ENCODE data around the gene USP40. TPM values are rescaled to one million over a fixed set of nuclear protein-coding genes. Genes with fewer than 3 reads are reported as not detected.

The USP40 gene
- polyA plus RNA-seq, 2 of the 4 experiments (the other 2 are of a cell fraction), result 22.9 to 57.0 TPM

DNA sequence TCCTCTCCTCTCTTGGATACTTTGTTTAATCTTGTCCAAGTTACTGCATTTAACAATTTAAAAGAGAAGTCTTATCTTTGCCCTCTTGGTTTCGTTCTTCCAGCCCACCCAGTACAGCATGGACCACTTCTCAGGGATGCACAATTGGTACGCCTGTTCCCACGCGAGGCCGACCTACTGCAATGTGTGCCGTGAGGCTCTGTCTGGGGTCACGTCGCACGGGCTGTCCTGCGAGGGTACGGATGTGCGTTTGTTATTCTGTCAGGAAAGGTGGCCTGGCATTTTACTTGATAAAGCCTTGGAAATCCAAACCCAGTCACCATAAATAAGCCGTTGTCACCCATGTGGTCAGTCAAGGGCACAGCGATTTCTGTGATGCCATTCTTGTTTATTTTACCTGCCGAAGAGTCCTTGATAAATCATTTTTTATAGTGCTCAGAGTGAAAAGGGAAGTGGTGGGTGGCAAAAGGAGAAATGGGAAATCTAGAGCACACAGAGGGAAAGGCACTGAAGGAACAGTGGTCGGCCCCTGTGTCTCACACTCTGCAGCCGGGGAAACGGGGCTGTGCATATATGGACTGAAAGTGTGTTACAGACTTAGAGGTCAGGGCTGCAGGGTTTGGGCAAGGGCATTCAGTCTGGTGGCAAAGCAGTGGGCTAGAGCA, 131.8 kb downstream of the USP40 start:
- FAIRE-seq, result no peak
- no peak for DNase-seq (ENCODE audit: low read depth in 1 of 2, low spot score in 1 of 2)
- ChIA-PET POLR2A (interaction anchor here (1.1 to 1.3 kb wide), 2 partner anchors 16 to 398 kb away, joined by 4 read pairs; no protein-coding TSS in a partner anchor), CTCF (interaction anchor here (0.6 to 23.2 kb wide), 8 partner anchors 9 to 598 kb away, joined by 3 to 356 read pairs (median 6); no protein-coding TSS in a partner anchor)
- peaks cover 29% of the 10 kb centered on the region for H3K4me1 ChIP-seq
- TF ChIP-seq KDM5A (IDR thresholded peaks at IDR 0.05) (no peak), ZSCAN20 (CRISPR knock-in tag; IDR thresholded peaks at IDR 0.05) (no peak), ATOH8 (CRISPR knock-in tag; IDR thresholded peaks at IDR 0.05; ENCODE audit: low read depth) (no peak), MYC (IDR thresholded peaks at IDR 0.05; ENCODE audit: borderline replicate concordance, low read length) (no peak), ESRRA (IDR thresholded peaks at IDR 0.05; ENCODE audit: borderline replicate concordance, low read length) (no peak), CHD2 (IDR thresholded peaks at IDR 0.05; ENCODE audit: low read length, partially characterized antibody) (no peak), TP53 (CRISPR knock-in tag; IDR thresholded peaks at IDR 0.05) (no peak), CHD4 (IDR thresholded peaks at IDR 0.05; ENCODE audit: borderline replicate concordance) (no peak), NFE2L2 (conservative IDR thresholded peaks at IDR 0.05; ENCODE audit: low read length) (no peak), RAD21 (conservative IDR thresholded peaks at IDR 0.05 in 1 of 2, IDR thresholded peaks at IDR 0.05 in 1 of 2) (no peak), PHF8 (IDR thresholded peaks at IDR 0.05; ENCODE audit: borderline replicate concordance, low read depth) (no peak), RFX5 (IDR thresholded peaks at IDR 0.05) (no peak)
- H3K4me3 ChIP-seq, result no peak overlapping the region
- H3K27ac ChIP-seq, result peak overlapping the region in 1 of 2 experiments; percentile 67; a peak in 4 of 6 replicates
- H3K9me3 ChIP-seq, result no peaks in the 10 kb centered on the region
- no peak overlapping the region for H3K4me2 ChIP-seq
- WGBS (ENCODE audit: missing lambda C conversion rate), result 91% methylated on average over 18 of the region's 18 CpGs
- ATAC-seq, result 0 out of 6 replicates have a peak, but pooled peaks of 1 of the 2 experiments have one; percentile 6

GRCh38 chr2:233433794-233434193, 132.8 kb downstream of the USP40 start:
- ChIA-PET POLR2A (no interaction called here), CTCF (interaction anchor here (1.1 to 23.2 kb wide), 4 partner anchors 10 to 399 kb away, joined by 4 to 356 read pairs (median 180); no protein-coding TSS in a partner anchor)
- TF ChIP-seq POLR2AphosphoS2 (conservative IDR thresholded peaks at IDR 0.05; ENCODE audit: low read length) (peak; percentile 3; the same call in 1 of the 2 replicates), CHD2 (IDR thresholded peaks at IDR 0.05; ENCODE audit: low read length, partially characterized antibody) (no peak)
- no peak for ATAC-seq
- no peak for FAIRE-seq
- no peaks in the 10 kb centered on the region for H3K9me3 ChIP-seq
- 95% methylated on average over 1 of the region's 1 CpG for WGBS (ENCODE audit: missing lambda C conversion rate)
- no peak overlapping the region for H3K4me3 ChIP-seq
- no peak overlapping the region for H3K4me2 ChIP-seq
- no peak for DNase-seq (ENCODE audit: low read depth in 1 of 2, low spot score in 1 of 2)
- H3K4me1 ChIP-seq, result peaks cover 39% of the 10 kb centered on the region
- peak overlapping the region; percentile 2 to 67; a peak in 2 of 6 replicates for H3K27ac ChIP-seq

- POLR2A ChIA-PET, result no interaction called here
- CTCF ChIA-PET, result interaction anchor here (1.8 to 23.2 kb wide), 3 partner anchors 10 to 399 kb away, joined by 4 to 356 read pairs (median 356); no protein-coding TSS in a partner anchor
- no peak overlapping the region for H3K4me2 ChIP-seq
- H3K27ac ChIP-seq, result peak overlapping the region; percentile 2 to 5; a peak in 1 of 6 replicates
- no peak for ATAC-seq
- peaks cover 47% of the 10 kb centered on the region for H3K4me1 ChIP-seq
- no peak overlapping the region for H3K4me3 ChIP-seq
- H3K9me3 ChIP-seq, result no peaks in the 10 kb centered on the region
- 92% methylated on average over 2 of the region's 2 CpGs for WGBS (ENCODE audit: missing lambda C conversion rate)
- FAIRE-seq, result no peak
- peak; percentile 55; the same call in 1 of the 2 replicates for TF ChIP-seq POLR2AphosphoS2 (conservative IDR thresholded peaks at IDR 0.05; ENCODE audit: low read length)
- no peak for TF ChIP-seq KDM5A (IDR thresholded peaks at IDR 0.05)
- no peak for DNase-seq (ENCODE audit: low read depth in 1 of 2, low spot score in 1 of 2)
Observed at GRCh38 chr2:233433029-233433428, 133.6 kb downstream of the USP40 start.

GRCh38 chr2:233430651-233431050, 135.9 kb downstream of the USP40 start:
- WGBS (ENCODE audit: missing lambda C conversion rate), result 84% methylated on average over 1 of the region's 1 CpG
- Histone ChIP-seq H3K4me1 (peaks cover 71% of the 10 kb centered on the region), H3K4me3 (0 out of 3 replicates have a peak overlapping the region, but pooled peaks have one; percentile 5), H3K4me2 (peak overlapping the region; percentile 63), H3K27ac (peak overlapping the region; percentile 95 to 99), H3K9me3 (peaks cover 10% of the 10 kb centered on the region)
- ATAC-seq (no peak), FAIRE-seq (no peak), DNase-seq (ENCODE audit: low read depth in 1 of 2, low spot score in 1 of 2) (no peak)
- CTCF ChIA-PET, result interaction anchor here (1.2 to 23.2 kb wide), 6 partner anchors 10 to 402 kb away, joined by 3 to 356 read pairs (median 4); partner anchors contain the start of gene ATG16L1
- POLR2A ChIA-PET, result no interaction called here
- no peak for TF ChIP-seq ATOH8 (CRISPR knock-in tag; IDR thresholded peaks at IDR 0.05; ENCODE audit: low read depth)
- TF ChIP-seq ELK1 (IDR thresholded peaks at IDR 0.05; ENCODE audit: low read depth, low read length), result no peak
- TF ChIP-seq, protein P1, sequence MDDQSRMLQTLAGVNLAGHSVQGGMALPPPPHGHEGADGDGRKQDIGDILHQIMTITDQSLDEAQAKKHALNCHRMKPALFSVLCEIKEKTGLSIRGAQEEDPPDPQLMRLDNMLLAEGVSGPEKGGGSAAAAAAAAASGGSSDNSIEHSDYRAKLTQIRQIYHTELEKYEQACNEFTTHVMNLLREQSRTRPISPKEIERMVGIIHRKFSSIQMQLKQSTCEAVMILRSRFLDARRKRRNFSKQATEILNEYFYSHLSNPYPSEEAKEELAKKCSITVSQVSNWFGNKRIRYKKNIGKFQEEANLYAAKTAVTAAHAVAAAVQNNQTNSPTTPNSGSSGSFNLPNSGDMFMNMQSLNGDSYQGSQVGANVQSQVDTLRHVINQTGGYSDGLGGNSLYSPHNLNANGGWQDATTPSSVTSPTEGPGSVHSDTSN (IDR thresholded peaks at IDR 0.05), result no peak
- TF ChIP-seq EHMT2 (IDR thresholded peaks at IDR 0.05; ENCODE audit: low read depth), result no peak
- no peak for TF ChIP-seq TFCP2L1 (CRISPR knock-in tag; IDR thresholded peaks at IDR 0.05)
- no peak for TF ChIP-seq CHD4 (IDR thresholded peaks at IDR 0.05; ENCODE audit: borderline replicate concordance)
- TF ChIP-seq POLR2AphosphoS2 (conservative IDR thresholded peaks at IDR 0.05; ENCODE audit: low read length), result no peak
- no peak for TF ChIP-seq HOXB13 (CRISPR knock-in tag; IDR thresholded peaks at IDR 0.05; ENCODE audit: low read depth)
- TF ChIP-seq BHLHE40 (IDR thresholded peaks at IDR 0.05; ENCODE audit: low read depth, low read length), result no peak
- TF ChIP-seq RCOR1 (IDR thresholded peaks at IDR 0.05; ENCODE audit: low read depth, low read length), result no peak
- TF ChIP-seq ESRRA (IDR thresholded peaks at IDR 0.05; ENCODE audit: borderline replicate concordance, low read length), result no peak
